GM18907 (cell line): ENCODE results near the gene MLIP.

Experiments
- ATAC-seq: cut with Tn5 transposase; IDR thresholded peaks from one replicate; pipeline ENCODE4 v1.9.1; 2021; ENCODE audit warnings: mild to moderate bottlenecking, moderate library complexity; ENCODE audit not compliant: unreplicated experiment

The MLIP gene

GRCh38 chr6:54310377-54311152 is 199.3 kb downstream of the MLIP start:
- ATAC-seq: no peak

- no peak for ATAC-seq
Measured at GRCh38 chr6:54315656-54316055, 204.4 kb downstream of the MLIP start.
